ENCODE measurements around the gene NETO1. TPM values are rescaled to one million over a fixed set of nuclear protein-coding genes. Genes with fewer than 3 reads are reported as not detected.

NETO1 gene
- 0.18 TPM in 1 of 2 replicates, not detected in the other for total RNA-seq

GRCh38 chr18:72867746-72868584, at the start of gene NETO1:
NETO1 (minus strand) TSS chr18:72867987; CDS start chr18:72867291, 696 bp downstream.
- DNase-seq (ENCODE audit: low spot score), result no peak
- Mint-ChIP-seq H3K36me3 (ENCODE audit: low read depth) (no peaks in the 10 kb centered on the region), H3K27me3 (ENCODE audit: low read depth) (peaks cover 35% of the 10 kb centered on the region), H3K4me1 (ENCODE audit: low read depth) (no peaks in the 10 kb centered on the region), H3K27ac (no peak within 1 kb of the TSS), H3K9me3 (no peaks in the 10 kb centered on the region), H3K4me3 (ENCODE audit: low read depth) (no peak within 1 kb of the TSS)
- intact Hi-C loops (cut with micrococcal nuclease), result loop anchor here (5.0 kb wide), 1 partner anchor 326 kb away; the partner anchor contains the start of gene CBLN2

GRCh38 chr18:72910045-72910444, 42.3 kb upstream of the NETO1 start:
- Mint-ChIP-seq H3K27me3 (ENCODE audit: low read depth) (no peaks in the 10 kb centered on the region), H3K4me1 (ENCODE audit: low read depth) (no peaks in the 10 kb centered on the region), H3K27ac (no peak overlapping the region), H3K36me3 (ENCODE audit: low read depth) (no peaks in the 10 kb centered on the region), H3K4me3 (ENCODE audit: low read depth) (no peak overlapping the region), H3K9me3 (no peaks in the 10 kb centered on the region)
- DNase-seq (ENCODE audit: low spot score), result no peak
- intact Hi-C loops (cut with micrococcal nuclease), result no loop called here

GRCh38 chr18:72908181-72908580, 40.4 kb upstream of the NETO1 start:
- DNase-seq (ENCODE audit: low spot score), result no peak
- Mint-ChIP-seq H3K27ac (no peak overlapping the region), H3K27me3 (ENCODE audit: low read depth) (no peaks in the 10 kb centered on the region), H3K4me1 (ENCODE audit: low read depth) (no peaks in the 10 kb centered on the region), H3K4me3 (ENCODE audit: low read depth) (no peak overlapping the region), H3K9me3 (no peaks in the 10 kb centered on the region), H3K36me3 (ENCODE audit: low read depth) (no peaks in the 10 kb centered on the region)
- intact Hi-C loops (cut with micrococcal nuclease), result no loop called here

- H3K4me1 Mint-ChIP-seq (ENCODE audit: low read depth), result no peaks in the 10 kb centered on the region
- no peak for DNase-seq (ENCODE audit: low spot score)
Observed at GRCh38 chr18:72903033-72903432, 35.2 kb upstream of the NETO1 start.

GRCh38 chr18:72899338-72899737, 31.6 kb upstream of the NETO1 start:
- H3K27me3 Mint-ChIP-seq (ENCODE audit: low read depth), result no peaks in the 10 kb centered on the region
- no peaks in the 10 kb centered on the region for H3K9me3 Mint-ChIP-seq
- no peak overlapping the region for H3K27ac Mint-ChIP-seq
- H3K4me1 Mint-ChIP-seq (ENCODE audit: low read depth), result no peaks in the 10 kb centered on the region
- DNase-seq (ENCODE audit: low spot score), result no peak
- H3K36me3 Mint-ChIP-seq (ENCODE audit: low read depth), result no peaks in the 10 kb centered on the region
- intact Hi-C loops (cut with micrococcal nuclease), result no loop called here
- H3K4me3 Mint-ChIP-seq (ENCODE audit: low read depth), result no peak overlapping the region

More at GRCh38 chr18:72903033-72903432, 35.2 kb upstream of the NETO1 start:
- Mint-ChIP-seq H3K27ac (no peak overlapping the region), H3K4me3 (ENCODE audit: low read depth) (no peak overlapping the region), H3K9me3 (no peaks in the 10 kb centered on the region), H3K36me3 (ENCODE audit: low read depth) (no peaks in the 10 kb centered on the region), H3K27me3 (ENCODE audit: low read depth) (no peaks in the 10 kb centered on the region)
- intact Hi-C loops (cut with micrococcal nuclease), result no loop called here

GRCh38 chr18:72898870-72899269, 31.1 kb upstream of the NETO1 start:
- Mint-ChIP-seq H3K4me3 (ENCODE audit: low read depth) (no peak overlapping the region), H3K9me3 (no peaks in the 10 kb centered on the region), H3K27ac (no peak overlapping the region), H3K27me3 (ENCODE audit: low read depth) (no peaks in the 10 kb centered on the region), H3K36me3 (ENCODE audit: low read depth) (no peaks in the 10 kb centered on the region), H3K4me1 (ENCODE audit: low read depth) (no peaks in the 10 kb centered on the region)
- DNase-seq (ENCODE audit: low spot score), result no peak
- intact Hi-C loops (cut with micrococcal nuclease), result no loop called here

GRCh38 chr18:72895548-72895947, 27.8 kb upstream of the NETO1 start:
- no peaks in the 10 kb centered on the region for H3K27me3 Mint-ChIP-seq (ENCODE audit: low read depth)

GRCh38 chr18:72878561-72878960, 10.8 kb upstream of the NETO1 start:
- H3K27me3 Mint-ChIP-seq (ENCODE audit: low read depth), result no peaks in the 10 kb centered on the region

More at GRCh38 chr18:72895548-72895947, 27.8 kb upstream of the NETO1 start:
- Mint-ChIP-seq H3K4me1 (ENCODE audit: low read depth) (no peaks in the 10 kb centered on the region), H3K4me3 (ENCODE audit: low read depth) (no peak overlapping the region), H3K36me3 (ENCODE audit: low read depth) (no peaks in the 10 kb centered on the region), H3K27ac (no peak overlapping the region), H3K9me3 (no peaks in the 10 kb centered on the region)
- intact Hi-C loops (cut with micrococcal nuclease), result no loop called here
- DNase-seq (ENCODE audit: low spot score), result no peak

GRCh38 chr18:72878143-72878542, 10.4 kb upstream of the NETO1 start:
- Mint-ChIP-seq H3K4me1 (ENCODE audit: low read depth) (no peaks in the 10 kb centered on the region), H3K27ac (no peak overlapping the region), H3K4me3 (ENCODE audit: low read depth) (no peak overlapping the region), H3K27me3 (ENCODE audit: low read depth) (no peaks in the 10 kb centered on the region), H3K36me3 (ENCODE audit: low read depth) (no peaks in the 10 kb centered on the region), H3K9me3 (no peaks in the 10 kb centered on the region)
- no peak for DNase-seq (ENCODE audit: low spot score)
- intact Hi-C loops (cut with micrococcal nuclease), result no loop called here

More at GRCh38 chr18:72878561-72878960, 10.8 kb upstream of the NETO1 start:
- H3K4me3 Mint-ChIP-seq (ENCODE audit: low read depth), result no peak overlapping the region
- intact Hi-C loops (cut with micrococcal nuclease), result no loop called here
- no peaks in the 10 kb centered on the region for H3K4me1 Mint-ChIP-seq (ENCODE audit: low read depth)
- no peaks in the 10 kb centered on the region for H3K9me3 Mint-ChIP-seq
- no peak for DNase-seq (ENCODE audit: low spot score)
- H3K27ac Mint-ChIP-seq, result no peak overlapping the region
- H3K36me3 Mint-ChIP-seq (ENCODE audit: low read depth), result no peaks in the 10 kb centered on the region

GRCh38 chr18:72871091-72871490, 3.3 kb upstream of the NETO1 start:
- no peak for DNase-seq (ENCODE audit: low spot score)
- Mint-ChIP-seq H3K27me3 (ENCODE audit: low read depth) (peaks cover 25% of the 10 kb centered on the region), H3K4me1 (ENCODE audit: low read depth) (no peaks in the 10 kb centered on the region), H3K36me3 (ENCODE audit: low read depth) (no peaks in the 10 kb centered on the region), H3K4me3 (ENCODE audit: low read depth) (no peak overlapping the region), H3K27ac (no peak overlapping the region), H3K9me3 (no peaks in the 10 kb centered on the region)
- intact Hi-C loops (cut with micrococcal nuclease), result no loop called here

- H3K4me3 Mint-ChIP-seq (ENCODE audit: low read depth), result no peak overlapping the region
- no peak for DNase-seq (ENCODE audit: low spot score)
- H3K27ac Mint-ChIP-seq, result no peak overlapping the region
- intact Hi-C loops (cut with micrococcal nuclease), result loop anchor here (5.0 kb wide), 1 partner anchor 327 kb away; the partner anchor contains the start of gene CBLN2
- H3K36me3 Mint-ChIP-seq (ENCODE audit: low read depth), result no peaks in the 10 kb centered on the region
- no peaks in the 10 kb centered on the region for H3K4me1 Mint-ChIP-seq (ENCODE audit: low read depth)
- H3K27me3 Mint-ChIP-seq (ENCODE audit: low read depth), result peaks cover 35% of the 10 kb centered on the region
- H3K9me3 Mint-ChIP-seq, result no peaks in the 10 kb centered on the region
Observed at GRCh38 chr18:72869226-72870185, 1.7 kb upstream of the NETO1 start.

- DNase-seq (ENCODE audit: low spot score), result no peak
- Mint-ChIP-seq H3K27ac (no peak overlapping the region), H3K36me3 (ENCODE audit: low read depth) (no peaks in the 10 kb centered on the region), H3K27me3 (ENCODE audit: low read depth) (peaks cover 35% of the 10 kb centered on the region), H3K9me3 (no peaks in the 10 kb centered on the region), H3K4me1 (ENCODE audit: low read depth) (no peaks in the 10 kb centered on the region), H3K4me3 (ENCODE audit: low read depth) (no peak overlapping the region)
- intact Hi-C loops (cut with micrococcal nuclease), result loop anchor here (5.0 kb wide), 1 partner anchor 326 kb away; the partner anchor contains the start of gene CBLN2
Observed at GRCh38 chr18:72868585-72869225, 918 bp upstream of the NETO1 start.

Data from activated T-helper 2 cell treated with anti-CD3 and anti-CD28 coated beads, Interferon-gamma antibody, Interleukin-2, Interleukin-4, amounts not matched to agents 10 μg/mL and 5 μg/mL and 100 μg/mL, durations not matched to agents 14 hours and 24 hours and 36 hours (primary cell).